Stimulated activated naive CD4-positive, alpha-beta T cell treated with Interleukin-2 at 50 U/mL for 16 hours (primary cell): Measurements from ENCODE around the gene PRSS57.

ENCODE experiments used
- DNase-seq: peaks from one replicate; lab custom pipeline; 2025; lab: John Stamatoyannopoulos, UW

PRSS57 gene

DNA sequence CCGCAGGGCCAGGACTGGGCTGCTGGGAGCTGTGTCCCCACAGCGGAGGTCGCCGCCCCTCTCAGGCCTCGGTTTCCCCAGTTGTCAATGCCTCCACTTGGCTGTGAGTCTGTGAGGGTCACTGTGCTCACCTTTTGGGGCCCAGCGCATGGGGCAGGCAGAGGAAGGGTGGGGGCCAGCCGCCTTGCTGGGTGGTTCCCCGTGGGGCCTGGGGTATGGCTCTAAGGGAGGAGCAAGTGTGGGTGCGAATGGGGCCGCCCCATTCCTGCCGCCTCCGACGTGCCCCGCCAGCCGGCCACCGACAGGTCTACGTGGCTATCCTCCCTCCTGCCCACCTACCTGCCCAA is 56.4 kb downstream of the PRSS57 start:
- DNase-seq: no peak
